ENCODE results near the gene MSRB2.

MSRB2 gene

GRCh38 chr10:23110722-23111516, 15.5 kb downstream of the MSRB2 start:
- Histone ChIP-seq H3K4me1 (no peaks in the 10 kb centered on the region; the same call in 1 of the 2 replicates), H3K9ac (no peak overlapping the region), H3K4me3 (no peak overlapping the region), H3K27me3 (no peaks in the 10 kb centered on the region), H3K27ac (no peak overlapping the region), H3K9me3 (no peaks in the 10 kb centered on the region), H3K4me2 (no peak overlapping the region), H4K20me1 (no peaks in the 10 kb centered on the region), H3K36me3 (peaks cover 81% of the 10 kb centered on the region)
- no peak for TF ChIP-seq Cebpa-rat (IDR thresholded peaks at IDR 0.05)

- Histone ChIP-seq H3K4me2 (no peak overlapping the region), H3K27me3 (no peaks in the 10 kb centered on the region), H3K9ac (no peak overlapping the region), H3K4me3 (no peak overlapping the region), H3K4me1 (peaks cover 7% of the 10 kb centered on the region), H3K9me3 (no peaks in the 10 kb centered on the region), H4K20me1 (no peaks in the 10 kb centered on the region), H3K36me3 (peaks cover 73% of the 10 kb centered on the region), H3K27ac (no peak overlapping the region)
- no peak for TF ChIP-seq Cebpa-rat (IDR thresholded peaks at IDR 0.05)
Measured at GRCh38 chr10:23111517-23112286, 16.3 kb downstream of the MSRB2 start.

GRCh38 chr10:23114228-23114850, 19.0 kb downstream of the MSRB2 start:
- peaks cover 13% of the 10 kb centered on the region for H3K4me1 ChIP-seq
- no peak overlapping the region for H3K9ac ChIP-seq
- H4K20me1 ChIP-seq, result no peaks in the 10 kb centered on the region
- no peak overlapping the region for H3K4me3 ChIP-seq
- no peak for TF ChIP-seq Cebpa-rat (IDR thresholded peaks at IDR 0.05)
- no peak overlapping the region for H3K4me2 ChIP-seq
- H3K27ac ChIP-seq, result no peak overlapping the region
- H3K27me3 ChIP-seq, result no peaks in the 10 kb centered on the region
- H3K9me3 ChIP-seq, result no peaks in the 10 kb centered on the region
- peaks cover 73% of the 10 kb centered on the region for H3K36me3 ChIP-seq

- TF ChIP-seq Cebpa-rat (IDR thresholded peaks at IDR 0.05), result 0 out of 2 replicates have a peak, but pooled peaks have one; percentile 25
- peaks cover 76% of the 10 kb centered on the region for H3K36me3 ChIP-seq
- no peak overlapping the region for H3K9ac ChIP-seq
- no peak overlapping the region for H3K4me3 ChIP-seq
- H3K4me2 ChIP-seq, result peak overlapping the region; percentile 9; the same call in 1 of the 2 replicates
- H3K27ac ChIP-seq, result no peak overlapping the region
- no peaks in the 10 kb centered on the region for H3K9me3 ChIP-seq
- peaks cover 13% of the 10 kb centered on the region for H3K4me1 ChIP-seq
- no peaks in the 10 kb centered on the region for H4K20me1 ChIP-seq
- no peaks in the 10 kb centered on the region for H3K27me3 ChIP-seq
Measured at GRCh38 chr10:23116486-23117205, 21.3 kb downstream of the MSRB2 start.

- Histone ChIP-seq H3K27me3 (no peaks in the 10 kb centered on the region), H3K4me3 (no peak overlapping the region), H3K4me1 (peaks cover 13% of the 10 kb centered on the region), H3K9me3 (no peaks in the 10 kb centered on the region), H3K4me2 (no peak overlapping the region), H3K36me3 (peaks cover 43% of the 10 kb centered on the region), H3K27ac (no peak overlapping the region), H3K9ac (no peak overlapping the region), H4K20me1 (no peaks in the 10 kb centered on the region)
- TF ChIP-seq Cebpa-rat (IDR thresholded peaks at IDR 0.05), result no peak
Measured at GRCh38 chr10:23120001-23120934, 24.9 kb downstream of the MSRB2 start.

- Histone ChIP-seq H3K36me3 (peaks cover 43% of the 10 kb centered on the region), H3K4me1 (peaks cover 12% of the 10 kb centered on the region), H4K20me1 (no peaks in the 10 kb centered on the region), H3K4me2 (no peak overlapping the region), H3K27me3 (no peaks in the 10 kb centered on the region), H3K9me3 (no peaks in the 10 kb centered on the region), H3K27ac (no peak overlapping the region), H3K4me3 (no peak overlapping the region), H3K9ac (no peak overlapping the region)
- TF ChIP-seq Cebpa-rat (IDR thresholded peaks at IDR 0.05), result no peak
Measured at GRCh38 chr10:23121135-23121534, 25.8 kb downstream of the MSRB2 start.

GRCh38 chr10:23136462-23136861, 41.1 kb downstream of the MSRB2 start:
- Histone ChIP-seq H3K4me2 (no peak overlapping the region), H3K9me3 (peaks cover 8% of the 10 kb centered on the region; the same call in 1 of the 2 replicates), H3K27ac (no peak overlapping the region), H3K4me1 (no peaks in the 10 kb centered on the region), H4K20me1 (no peaks in the 10 kb centered on the region), H3K36me3 (no peaks in the 10 kb centered on the region), H3K4me3 (no peak overlapping the region), H3K9ac (no peak overlapping the region), H3K27me3 (no peaks in the 10 kb centered on the region)
- TF ChIP-seq Cebpa-rat (IDR thresholded peaks at IDR 0.05), result no peak

- Histone ChIP-seq H3K27me3 (no peaks in the 10 kb centered on the region), H3K4me1 (no peaks in the 10 kb centered on the region), H3K9me3 (peaks cover 8% of the 10 kb centered on the region; the same call in 1 of the 2 replicates), H3K4me3 (no peak overlapping the region), H4K20me1 (no peaks in the 10 kb centered on the region), H3K36me3 (no peaks in the 10 kb centered on the region), H3K4me2 (no peak overlapping the region), H3K9ac (no peak overlapping the region), H3K27ac (no peak overlapping the region)
- TF ChIP-seq Cebpa-rat (IDR thresholded peaks at IDR 0.05), result no peak
Measured at GRCh38 chr10:23139677-23140076, 44.3 kb downstream of the MSRB2 start.
